ENCODE data around the gene KATNB1.
"Not testable (repeated sequence)": the region's sequence is repeated elsewhere in the genome, so short reads cannot be mapped to it uniquely, and the experiment has no call there.

KATNB1 gene

DNA sequence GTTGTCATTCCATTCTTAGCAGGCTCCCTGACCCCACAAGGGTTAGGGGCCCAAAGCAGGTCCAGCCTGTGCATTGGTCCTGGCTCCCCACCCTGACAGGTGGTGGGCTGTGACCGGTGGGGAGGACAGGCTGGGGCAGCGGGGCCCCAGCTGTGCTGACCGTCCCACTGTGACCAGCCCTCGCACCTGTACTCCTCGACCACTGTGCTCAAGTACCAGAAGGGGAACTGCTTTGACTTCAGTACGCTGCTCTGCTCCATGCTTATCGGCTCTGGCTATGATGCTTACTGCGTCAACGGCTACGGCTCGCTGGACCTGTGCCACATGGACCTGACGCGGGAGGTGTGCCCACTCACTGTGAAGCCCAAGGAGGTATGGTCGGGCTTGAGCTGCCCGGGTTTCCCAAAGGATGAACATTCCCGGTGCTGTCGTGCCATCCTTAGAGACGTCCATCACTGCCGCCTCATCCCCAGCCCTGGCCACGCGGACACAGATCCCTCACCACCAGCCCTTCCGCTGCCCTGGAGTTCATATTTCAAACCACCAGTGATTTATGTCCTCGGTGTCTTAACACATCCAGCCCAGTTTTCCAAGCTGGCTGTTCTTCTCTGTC, 33.7 kb upstream of the KATNB1 start:
- no peak for DNase-seq

GRCh38 chr16:57703416-57704010, 32.1 kb upstream of the KATNB1 start:
- no peak for DNase-seq

GRCh38 chr16:57704011-57704904, 31.3 kb upstream of the KATNB1 start:
- DNase-seq: no peak

DNA sequence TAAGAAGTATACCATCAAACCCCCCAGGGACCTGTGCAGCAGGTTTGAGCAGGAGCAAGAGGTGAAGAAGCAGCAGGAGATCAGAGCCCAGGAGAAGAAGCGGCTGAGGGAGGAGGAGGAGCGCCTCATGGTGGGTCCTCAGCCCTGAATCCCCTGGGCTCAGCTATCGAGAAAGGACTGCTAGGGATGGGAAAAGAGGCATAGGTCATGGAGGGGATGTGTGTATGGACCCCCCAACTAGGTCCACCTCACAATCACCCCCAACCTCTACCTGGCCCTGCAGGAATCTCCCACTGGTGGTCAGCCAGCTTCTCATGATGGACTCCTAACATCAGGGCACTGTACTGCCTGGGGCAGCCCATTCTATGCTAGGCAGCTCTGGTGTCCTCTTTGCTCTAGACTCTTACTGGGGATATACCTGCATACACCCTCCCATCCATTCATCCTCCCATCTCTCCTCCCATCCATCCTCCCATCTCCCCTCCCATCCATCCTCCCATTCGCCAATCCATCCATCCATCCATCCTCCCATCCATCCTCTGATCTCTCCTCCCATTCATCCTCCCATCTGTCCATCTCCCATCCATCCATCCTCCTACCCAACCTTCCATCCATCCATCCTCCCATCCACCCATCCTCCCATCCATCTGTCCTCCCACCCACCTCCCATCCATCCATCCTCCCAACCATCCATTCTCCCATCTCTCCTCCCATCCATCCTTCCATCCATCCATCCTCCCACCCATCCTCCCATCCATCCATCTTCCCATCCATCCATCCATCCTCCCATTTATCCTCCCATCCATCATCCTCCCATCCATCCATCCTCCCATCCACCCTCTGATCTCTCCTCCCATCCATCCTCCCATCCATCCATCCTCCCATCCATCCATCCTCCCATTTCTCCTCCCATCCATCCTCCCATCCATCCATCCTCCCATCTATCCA, 30.4 kb upstream of the KATNB1 start:
- no peak for DNase-seq

- no peak for DNase-seq
These were observed 28.9 kb upstream of the KATNB1 start for GRCh38 chr16:57706717-57707116.

DNA sequence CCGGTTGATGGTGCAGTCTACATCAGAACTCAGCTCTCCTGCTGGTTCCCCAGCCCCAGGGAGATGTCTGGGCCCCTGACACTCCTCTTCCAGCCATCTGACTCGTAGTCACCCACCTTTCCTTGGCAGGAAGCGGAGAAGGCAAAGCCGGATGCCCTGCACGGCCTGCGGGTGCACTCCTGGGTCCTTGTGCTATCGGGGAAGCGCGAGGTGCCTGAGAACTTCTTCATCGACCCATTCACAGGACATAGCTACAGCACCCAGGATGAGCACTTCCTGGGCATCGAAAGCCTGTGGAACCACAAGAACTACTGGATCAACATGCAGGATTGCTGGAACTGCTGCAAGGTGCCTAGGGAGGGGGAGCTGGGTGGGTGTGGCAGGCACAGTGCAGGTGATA, 28.2 kb upstream of the KATNB1 start:
- no peak for DNase-seq

DNA sequence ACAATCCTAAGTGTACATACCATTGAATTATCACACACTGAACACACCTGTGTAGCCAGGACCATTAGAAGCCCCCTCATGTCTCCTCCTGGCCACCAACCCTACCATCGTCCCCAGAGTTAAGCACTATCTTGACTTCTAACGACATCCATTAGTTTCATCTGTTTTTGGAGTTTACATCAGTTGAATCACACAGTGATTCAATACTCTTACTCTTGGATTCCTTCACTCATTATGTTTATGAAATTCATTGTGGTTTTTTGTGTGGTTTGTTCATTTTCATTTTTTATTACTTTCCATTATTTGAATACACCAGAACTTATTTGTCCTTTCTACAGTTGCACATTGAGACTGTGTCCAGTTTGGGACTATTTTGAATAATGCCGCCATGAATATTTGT, 27.4 kb upstream of the KATNB1 start:
- no peak for DNase-seq

DNA sequence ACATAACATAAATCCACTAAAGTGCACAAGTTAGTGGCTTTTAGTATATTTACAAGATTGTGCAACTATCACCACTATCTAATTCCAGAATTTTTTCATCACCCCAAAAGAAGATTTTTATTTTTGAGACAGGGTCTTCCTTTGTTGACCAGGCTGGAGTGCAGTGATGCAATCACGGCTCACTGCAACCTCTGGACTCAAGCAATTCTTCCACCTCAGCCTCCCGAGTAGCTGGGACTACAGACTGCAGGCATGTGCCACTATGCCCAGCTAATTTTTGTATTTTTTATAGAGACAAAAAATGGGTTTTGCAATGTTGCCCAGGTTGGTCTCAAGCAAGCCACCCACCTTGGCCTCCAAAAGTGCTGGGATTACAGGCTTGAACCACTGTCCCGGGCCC, 25.9 kb upstream of the KATNB1 start:
- DNase-seq: no peak

- DNase-seq: no peak
These were observed 24.2 kb upstream of the KATNB1 start for GRCh38 chr16:57711346-57711745.

DNA sequence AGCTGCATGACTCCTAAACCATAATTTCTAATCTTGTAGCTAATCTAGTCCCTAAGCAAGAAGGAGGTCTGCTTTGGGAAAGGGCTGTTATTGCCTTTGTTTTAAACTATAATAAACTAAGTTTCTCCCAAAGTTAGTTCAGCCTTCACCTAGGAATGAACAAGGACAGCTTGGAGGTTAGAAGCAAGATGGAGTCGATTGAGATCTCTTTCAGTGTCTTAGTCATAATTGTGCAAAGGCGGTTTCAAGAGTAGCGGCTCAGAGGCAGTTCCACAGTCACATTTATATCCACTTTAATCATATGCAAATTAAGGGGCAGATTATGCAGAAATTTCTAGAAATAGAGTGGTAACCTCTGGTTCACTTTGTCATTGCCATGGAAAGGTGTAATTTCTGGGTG, 23.6 kb upstream of the KATNB1 start:
- DNase-seq: no peak

DNA sequence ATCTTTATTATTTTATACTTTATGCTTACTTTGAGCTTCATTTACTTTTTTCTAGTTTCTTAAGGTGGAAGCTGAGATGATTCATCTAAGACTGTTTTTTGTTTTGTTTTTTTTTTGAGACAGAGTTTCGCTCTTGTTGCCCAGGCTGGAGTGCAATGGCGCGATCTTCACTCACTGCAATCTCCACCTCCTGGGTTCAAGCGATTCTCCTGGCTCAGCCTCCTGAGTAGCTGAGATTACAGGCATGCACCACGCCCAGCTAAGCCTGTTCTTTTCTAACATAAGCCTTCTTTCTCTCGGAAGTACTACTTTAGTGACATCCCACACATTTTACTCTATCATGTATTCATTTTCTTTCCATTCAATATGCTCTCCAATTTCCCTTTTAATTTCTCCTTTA, 23.0 kb upstream of the KATNB1 start:
- DNase-seq: not testable (repeated sequence)

DNA sequence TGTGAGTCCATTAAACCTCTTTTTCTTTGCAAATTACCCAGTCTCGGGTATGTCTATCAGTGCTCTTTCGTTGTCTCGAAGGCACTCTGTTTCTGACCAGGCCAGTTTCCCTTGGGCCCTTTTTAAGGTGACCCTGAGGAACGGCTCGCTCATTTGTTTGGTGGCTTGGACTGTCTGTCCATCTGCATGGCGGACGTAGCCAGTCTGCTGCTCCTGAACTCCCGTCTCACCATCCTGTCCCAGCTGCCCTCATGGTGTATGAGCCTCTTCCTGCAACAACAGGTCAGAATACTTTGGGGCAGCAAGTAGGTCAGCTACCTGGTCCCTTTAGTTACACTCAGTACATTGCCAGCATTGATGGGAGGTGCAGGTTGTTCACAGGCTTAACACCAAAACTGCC, 22.0 kb upstream of the KATNB1 start:
- DNase-seq: no peak

DNA sequence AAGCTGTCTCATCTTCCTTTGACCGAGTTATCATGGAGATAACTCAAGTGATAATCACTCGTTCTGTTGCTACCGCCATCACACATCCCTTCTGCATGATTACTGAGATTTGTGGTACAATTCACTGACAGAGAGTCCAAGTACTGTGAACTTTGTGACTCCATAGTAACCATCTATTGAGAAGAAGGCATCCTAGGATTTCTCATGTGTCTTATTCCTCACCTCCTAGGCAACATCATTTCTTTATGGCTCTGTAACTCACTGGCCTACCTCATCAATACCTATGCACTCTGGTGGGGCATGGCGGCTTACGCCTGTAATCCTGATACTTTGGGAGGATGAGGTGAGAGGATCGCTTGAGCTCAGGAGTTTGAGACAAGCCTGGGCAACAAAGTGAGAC, 21.5 kb upstream of the KATNB1 start:
- no peak for DNase-seq

DNA sequence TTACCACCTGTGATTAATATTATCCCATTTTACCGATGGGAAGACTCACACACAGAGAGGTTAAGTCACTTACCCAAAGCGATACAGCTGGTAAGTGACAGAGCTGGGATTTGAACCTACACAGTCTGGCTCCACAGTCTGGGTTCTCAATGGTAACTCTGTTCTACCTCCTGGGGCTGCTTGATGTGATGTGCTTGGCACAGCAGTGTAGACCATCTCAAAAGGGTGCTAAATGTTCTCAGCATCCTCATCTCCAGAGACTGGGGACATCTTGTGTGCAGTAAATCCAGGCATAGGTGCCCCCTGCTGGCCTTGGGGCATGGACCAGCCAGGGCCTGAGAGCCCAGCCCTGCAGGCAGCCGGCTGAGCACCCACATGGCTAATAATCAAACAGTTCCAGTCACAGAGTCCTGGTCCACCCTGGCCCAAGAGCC, 15.4 kb upstream of the KATNB1 start:
- DNase-seq: peak; percentile 48

- DNase-seq: no peak
These were observed 14.0 kb upstream of the KATNB1 start for GRCh38 chr16:57721356-57722209.

GRCh38 chr16:57722210-57722499, 13.4 kb upstream of the KATNB1 start:
- DNase-seq: no peak

GRCh38 chr16:57722651-57723050, 12.9 kb upstream of the KATNB1 start:
- DNase-seq: no peak

DNA sequence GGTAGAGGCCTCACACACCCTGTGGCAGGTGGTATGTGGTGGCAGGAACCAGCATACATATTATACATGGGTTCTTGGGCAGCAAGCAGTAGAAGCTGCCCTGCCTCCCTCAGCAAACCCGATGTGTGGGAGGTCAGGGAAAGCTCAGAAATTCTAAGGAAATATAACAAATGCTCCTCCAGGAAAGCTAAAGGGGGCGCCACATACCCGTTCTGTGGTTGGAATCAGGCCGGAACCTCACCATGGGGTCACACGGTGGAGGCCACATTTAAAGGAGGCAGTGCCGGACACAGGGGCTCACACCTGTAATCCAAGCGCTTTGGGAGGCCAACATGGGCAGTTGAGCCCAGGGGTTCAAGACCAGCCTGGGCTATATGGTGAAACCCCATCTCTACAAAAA, 12.4 kb upstream of the KATNB1 start:
- no peak for DNase-seq

GRCh38 chr16:57724531-57724930, 11.0 kb upstream of the KATNB1 start:
- DNase-seq: no peak

DNA sequence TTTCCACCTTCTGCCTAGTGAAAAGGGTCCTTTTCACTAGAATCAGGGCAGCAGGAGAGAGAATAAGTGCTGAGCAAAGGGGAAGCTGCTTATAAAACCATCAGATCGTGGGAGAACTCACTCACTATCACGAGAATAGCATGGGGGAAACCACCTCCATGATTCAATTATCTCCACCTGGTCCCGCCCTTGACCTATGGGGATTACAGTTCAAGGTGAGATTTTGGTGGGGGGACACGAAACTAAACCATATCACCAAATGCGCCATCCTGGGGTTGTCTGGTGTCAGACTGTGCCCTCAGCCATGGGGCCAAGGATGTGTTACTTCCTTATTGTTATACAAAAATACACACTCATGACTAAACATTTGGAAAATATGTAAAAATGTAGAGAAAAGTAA, 10.4 kb upstream of the KATNB1 start:
- DNase-seq: no peak

- no peak for DNase-seq
These were observed 10.0 kb upstream of the KATNB1 start for GRCh38 chr16:57725554-57725953.

DNA sequence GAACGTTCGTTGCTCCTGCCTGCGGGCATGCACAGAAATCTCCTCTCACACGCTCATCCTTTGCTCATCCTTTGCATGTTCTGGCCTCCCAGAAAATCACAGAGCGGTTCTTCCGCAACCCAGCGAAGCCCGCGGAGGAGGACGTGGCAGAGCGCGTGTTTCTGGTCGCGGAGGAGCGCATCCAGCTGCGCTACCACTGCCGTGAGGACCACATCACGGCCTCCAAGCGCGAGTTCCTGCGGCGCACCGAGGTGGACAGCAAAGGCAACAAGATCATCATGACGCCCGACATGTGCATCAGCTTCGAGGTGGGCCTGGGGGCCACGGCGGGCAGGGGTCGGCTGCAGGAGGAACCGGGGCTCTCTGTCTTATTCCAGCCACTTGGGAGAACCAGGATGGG, 9.6 kb upstream of the KATNB1 start:
- DNase-seq: no peak

Data from fibroblast of upper back skin (primary cell).